Measurements from ENCODE around the gene TRPV4. TPM values are rescaled to one million over a fixed set of nuclear protein-coding genes. Genes with fewer than 3 reads are reported as not detected.

The TRPV4 gene
- total RNA-seq, 2 donors from 2014 or later: 5.2 to 6.3 TPM

- no peak for ATAC-seq
- TF ChIP-seq POLR2A (IDR thresholded peaks at IDR 0.05) (no peak), CTCF (IDR thresholded peaks at IDR 0.05) (no peak)
- Histone ChIP-seq H3K4me3 (no peak overlapping the region), H3K27ac (no peak overlapping the region), H3K4me1 (no peaks in the 10 kb centered on the region), H3K36me3 (replicated peaks in 1 of 2; ENCODE audit: insufficient read depth in 1 of 2, low read depth in 2 of 2) (peaks cover 0 to 2% of the 10 kb centered on the region in 2 donors), H3K27me3 (no peaks in the 10 kb centered on the region), H3K9me3 (no peaks in the 10 kb centered on the region)
- no peak for DNase-seq
- WGBS, 2 donors: 91 to 93% methylated on average over 4 of the region's 4 CpGs
- intact Hi-C loops (cut with DNase I): no loop called here
These were observed 47.3 kb downstream of the TRPV4 start for GRCh38 chr12:109785854-109786253.

- H3K27ac ChIP-seq: no peak overlapping the region
- TF ChIP-seq CTCF (IDR thresholded peaks at IDR 0.05) (no peak), POLR2A (IDR thresholded peaks at IDR 0.05) (no peak)
- ATAC-seq: no peak
- intact Hi-C loops (cut with DNase I): no loop called here
- H3K9me3 ChIP-seq: no peaks in the 10 kb centered on the region
- WGBS, 2 donors: 87 to 88% methylated on average over 8 of the region's 8 CpGs
- no peaks in the 10 kb centered on the region for H3K27me3 ChIP-seq
- no peaks in the 10 kb centered on the region for H3K4me1 ChIP-seq
- no peak for DNase-seq
- peaks cover 0 to 2% of the 10 kb centered on the region in 2 donors for H3K36me3 ChIP-seq (replicated peaks in 1 of 2; ENCODE audit: insufficient read depth in 1 of 2, low read depth in 2 of 2)
- H3K4me3 ChIP-seq: no peak overlapping the region
These were observed 49.3 kb downstream of the TRPV4 start for GRCh38 chr12:109783965-109784244.

GRCh38 chr12:109783135-109783964 is 49.8 kb downstream of the TRPV4 start:
- H3K27me3 ChIP-seq: no peaks in the 10 kb centered on the region
- H3K36me3 ChIP-seq (replicated peaks in 1 of 2; ENCODE audit: insufficient read depth in 1 of 2, low read depth in 2 of 2): peaks cover 0 to 2% of the 10 kb centered on the region in 2 donors
- DNase-seq: no peak
- TF ChIP-seq POLR2A (IDR thresholded peaks at IDR 0.05) (no peak), CTCF (IDR thresholded peaks at IDR 0.05) (no peak)
- H3K27ac ChIP-seq: no peak overlapping the region
- H3K4me3 ChIP-seq: no peak overlapping the region
- intact Hi-C loops (cut with DNase I): no loop called here
- 90 to 91% methylated on average over 19 to 24 of the region's 28 CpGs for WGBS, 2 donors
- H3K4me1 ChIP-seq: no peaks in the 10 kb centered on the region
- ATAC-seq: no peak
- H3K9me3 ChIP-seq: no peaks in the 10 kb centered on the region

- TF ChIP-seq POLR2A (IDR thresholded peaks at IDR 0.05): no peak
- TF ChIP-seq CTCF (IDR thresholded peaks at IDR 0.05): no peak
- Histone ChIP-seq H3K4me1 (no peaks in the 10 kb centered on the region), H3K27me3 (no peaks in the 10 kb centered on the region), H3K4me3 (no peak overlapping the region), H3K9me3 (no peaks in the 10 kb centered on the region), H3K27ac (no peak overlapping the region), H3K36me3 (replicated peaks in 1 of 2; ENCODE audit: insufficient read depth in 1 of 2, low read depth in 2 of 2) (no peaks in the 10 kb centered on the region)
- WGBS, 2 donors: 88 to 94% methylated on average over 9 of the region's 9 CpGs
- ATAC-seq: no peak
- no peak for DNase-seq
- intact Hi-C loops (cut with DNase I): no loop called here
These were observed 50.9 kb downstream of the TRPV4 start for GRCh38 chr12:109782326-109782703.

Data from body of pancreas (tissue), 4 donors.